ENCODE results near the gene TMEM72.

- TF ChIP-seq POLR2AphosphoS5 (IDR thresholded peaks at IDR 0.05; ENCODE audit: borderline replicate concordance, low read depth, low read length), result no peak
- no peak for TF ChIP-seq EZH2 (IDR thresholded peaks at IDR 0.05)
- TF ChIP-seq FOXP2 (optimal IDR thresholded peaks at IDR 0.05; ENCODE audit: control extremely low read depth, extremely low read length, insufficient read depth), result no peak
Measured at GRCh38 chr10:44886966-44887365, 24.2 kb upstream of the TMEM72 start.
